K562 (cell line): ENCODE data around the gene ITPR3. TPM values are rescaled to one million over a fixed set of nuclear protein-coding genes. Genes with fewer than 3 reads are reported as not detected.
A peak's percentile ranks its signal among the peaks of the same experiment; 100 is the strongest.

Experiments
- BHLHE40 ChIP-seq: IDR thresholded peaks from 2 replicates; pipeline ENCODE4 v1.6.1; 2011; ENCODE audit warnings: low read length, improper control_type of control experiment
- BMI1 ChIP-seq: fragments of 150-350 bp; IDR thresholded peaks from 2 replicates; pipeline ENCODE4 v1.6.1; 2014; ENCODE audit warnings: low read length
- CREB1 ChIP-seq, 2 experiments: sonication (generic) in 1 of 2; formaldehyde crosslinking in 1 of 2; IDR thresholded peaks; 2 replicates each; pipeline versions ENCODE4 v1.6.1 to v1.8.0; 2012 to 2022; ENCODE audit warnings: inconsistent platforms in 1 of 2, mild to moderate bottlenecking in 1 of 2, missing genetic modification reagents in 1 of 2, moderate library complexity in 1 of 2
- GABPB1 ChIP-seq: sonication (generic); formaldehyde crosslinking; IDR thresholded peaks from 2 replicates; pipeline ENCODE4 v1.8.0; 2022; ENCODE audit warnings: mild to moderate bottlenecking, missing genetic modification reagents
- HDAC6 ChIP-seq: IDR thresholded peaks from 2 replicates; pipeline ENCODE4 v1.6.1; 2012; ENCODE audit warnings: low read depth, mild to moderate bottlenecking, control low read depth, inconsistent platforms, low read length, moderate library complexity
- KDM2B ChIP-seq: fragments of 250-450 bp; sonication (Bioruptor Pico); IDR thresholded peaks from 2 replicates; pipeline ENCODE4 v1.8.0; 2021; ENCODE audit warnings: mild to moderate bottlenecking, moderate library complexity
- MAFK ChIP-seq: IDR thresholded peaks from 2 replicates; pipeline ENCODE4 v1.6.1; 2011; ENCODE audit warnings: low read length, improper control_type of control experiment
- MTF1 ChIP-seq: fragments of 250-450 bp; sonication (Bioruptor Pico); IDR thresholded peaks from 2 replicates; pipeline ENCODE4 v1.9.0; 2021; ENCODE audit warnings: moderate library complexity, mild to moderate bottlenecking, inconsistent platforms, borderline replicate concordance
- NEUROD1 ChIP-seq: fragments of 150-350 bp; IDR thresholded peaks from 2 replicates; pipeline ENCODE4 v1.6.1; 2014; ENCODE audit warnings: borderline replicate concordance, low read length, low read depth; ENCODE audit not compliant: partially characterized antibody
- RFX7 ChIP-seq: fragments of 250-450 bp; sonication (Bioruptor Pico); IDR thresholded peaks from 2 replicates; pipeline ENCODE4 v1.5.1; 2021; ENCODE audit warnings: mild to moderate bottlenecking
- SRSF9 ChIP-seq: fragments of 200-400 bp; formaldehyde crosslinking; IDR thresholded peaks from 2 replicates; pipeline ENCODE4 v1.6.1; 2017; ENCODE audit warnings: low read depth, low read length, borderline replicate concordance
- TGIF2 ChIP-seq: sonication (generic); formaldehyde crosslinking; IDR thresholded peaks from 2 replicates; pipeline ENCODE4 v1.8.1; 2022; ENCODE audit warnings: mild to moderate bottlenecking, missing genetic modification reagents, moderate library complexity
- ZNF133 ChIP-seq: fragments of 250-450 bp; sonication (Bioruptor Pico); IDR thresholded peaks from 2 replicates; pipeline ENCODE4 v1.4.0; 2020; ENCODE audit warnings: mild to moderate bottlenecking
- polyA plus RNA-seq, 8 experiments: library from polyadenylated mRNA; depleted of rRNA in 4 of 8; stranded (reverse) in 5 of 8; unstranded in 3 of 8; fragments of >200 nt; fragmentation: Nextera tagmentation in 2 of 8; fragmentation: Illumina TruSeq in 1 of 8; extraction: Ambion mirVana in 2 of 8; extraction: Trizol in 1 of 8; gene quantifications; 2 replicates each; pipeline versions ENCODE4 v1.2.1 to v1.2.3, GENCODE V29; 2011 to 2014; ENCODE audit warnings: inconsistent platforms in 1 of 8, missing spikeins in 1 of 8
- total RNA-seq, 7 experiments: library from RNA; depleted of rRNA in 6 of 7; stranded (reverse); fragments of >200 nt in 6 of 7; fragmentation: Illumina TruSeq in 2 of 7; extraction: Trizol in 2 of 7; gene quantifications; 2 replicates each; pipeline versions ENCODE4 v1.2.1 to v1.2.3, GENCODE V29; 2011 to 2021; ENCODE audit warnings: low replicate concordance in 1 of 7
- TF ChIP-seq, protein P1 (sequence below): fragments of 450-650 bp; IDR thresholded peaks from 2 replicates; pipeline ENCODE4 v1.6.1; 2016; ENCODE audit warnings: low read depth

Gene ITPR3
- total and polyA plus RNA-seq, 9 of the 15 experiments (the other 6 are each of a cell fraction or from before 2014, with no cell fraction given) = 0.39 to 35.7 (median 13.2) TPM

DNA sequence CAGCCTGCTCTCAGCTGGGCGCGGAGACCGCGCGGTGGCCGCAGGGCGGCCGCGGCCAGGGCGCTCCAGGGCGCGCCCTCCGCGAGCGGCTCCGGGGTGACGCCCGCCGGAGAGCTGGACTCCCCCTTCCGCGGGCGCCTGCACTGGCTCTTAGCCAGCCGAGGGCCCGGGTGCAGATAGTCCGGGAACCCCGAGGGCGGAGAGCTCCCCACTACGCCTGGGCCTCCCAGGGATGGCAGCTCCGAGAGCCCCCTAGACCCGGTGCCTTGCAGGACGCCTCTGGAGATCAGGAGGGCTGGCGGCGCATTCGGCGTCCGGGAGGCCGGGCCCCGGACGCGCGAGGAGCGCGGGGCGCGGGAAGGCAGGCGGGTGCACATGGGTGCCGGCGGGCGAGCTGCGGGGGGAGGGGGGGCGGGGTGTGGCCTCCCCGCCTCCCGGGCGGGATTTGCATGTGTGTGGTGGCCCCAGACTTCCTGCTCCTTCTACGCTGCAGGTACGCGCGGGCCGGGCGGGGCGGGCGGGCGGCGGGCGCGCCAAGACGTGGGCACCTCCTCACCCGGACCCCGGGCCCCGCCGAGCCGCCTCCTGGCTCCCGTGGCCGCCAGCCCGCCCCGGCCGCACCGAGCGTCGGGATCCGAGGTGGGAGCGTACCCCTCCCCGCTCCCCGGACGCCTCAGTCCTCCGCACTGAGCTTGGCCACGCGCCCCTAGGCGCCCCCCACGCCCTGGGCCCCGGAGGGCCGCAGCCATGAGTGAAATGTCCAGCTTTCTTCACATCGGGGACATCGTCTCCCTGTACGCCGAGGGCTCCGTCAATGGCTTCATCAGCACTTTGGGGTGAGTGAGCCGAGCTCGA, at the start of gene ITPR3 (continued):
- TF ChIP-seq NEUROD1 (no peak), TGIF2 (CRISPR knock-in tag) (no peak), KDM2B (CRISPR knock-in tag) (peak; percentile 90), GABPB1 (CRISPR knock-in tag) (no peak), ZNF133 (CRISPR knock-in tag) (no peak), MTF1 (CRISPR knock-in tag) (no peak), SRSF9 (no peak), HDAC6 (peak; percentile 40; the same call in 1 of the 2 replicates), MAFK (no peak), BMI1 (no peak), BHLHE40 (no peak; the same call in 1 of the 2 replicates), RFX7 (CRISPR knock-in tag) (no peak), CREB1 (IDR thresholded peaks at IDR 0.05) (0 out of 2 replicates have a peak, but pooled peaks have one; percentile 9), CREB1 (CRISPR knock-in tag; IDR thresholded peaks at IDR 0.05) (no peak)
- TF ChIP-seq, protein P1, sequence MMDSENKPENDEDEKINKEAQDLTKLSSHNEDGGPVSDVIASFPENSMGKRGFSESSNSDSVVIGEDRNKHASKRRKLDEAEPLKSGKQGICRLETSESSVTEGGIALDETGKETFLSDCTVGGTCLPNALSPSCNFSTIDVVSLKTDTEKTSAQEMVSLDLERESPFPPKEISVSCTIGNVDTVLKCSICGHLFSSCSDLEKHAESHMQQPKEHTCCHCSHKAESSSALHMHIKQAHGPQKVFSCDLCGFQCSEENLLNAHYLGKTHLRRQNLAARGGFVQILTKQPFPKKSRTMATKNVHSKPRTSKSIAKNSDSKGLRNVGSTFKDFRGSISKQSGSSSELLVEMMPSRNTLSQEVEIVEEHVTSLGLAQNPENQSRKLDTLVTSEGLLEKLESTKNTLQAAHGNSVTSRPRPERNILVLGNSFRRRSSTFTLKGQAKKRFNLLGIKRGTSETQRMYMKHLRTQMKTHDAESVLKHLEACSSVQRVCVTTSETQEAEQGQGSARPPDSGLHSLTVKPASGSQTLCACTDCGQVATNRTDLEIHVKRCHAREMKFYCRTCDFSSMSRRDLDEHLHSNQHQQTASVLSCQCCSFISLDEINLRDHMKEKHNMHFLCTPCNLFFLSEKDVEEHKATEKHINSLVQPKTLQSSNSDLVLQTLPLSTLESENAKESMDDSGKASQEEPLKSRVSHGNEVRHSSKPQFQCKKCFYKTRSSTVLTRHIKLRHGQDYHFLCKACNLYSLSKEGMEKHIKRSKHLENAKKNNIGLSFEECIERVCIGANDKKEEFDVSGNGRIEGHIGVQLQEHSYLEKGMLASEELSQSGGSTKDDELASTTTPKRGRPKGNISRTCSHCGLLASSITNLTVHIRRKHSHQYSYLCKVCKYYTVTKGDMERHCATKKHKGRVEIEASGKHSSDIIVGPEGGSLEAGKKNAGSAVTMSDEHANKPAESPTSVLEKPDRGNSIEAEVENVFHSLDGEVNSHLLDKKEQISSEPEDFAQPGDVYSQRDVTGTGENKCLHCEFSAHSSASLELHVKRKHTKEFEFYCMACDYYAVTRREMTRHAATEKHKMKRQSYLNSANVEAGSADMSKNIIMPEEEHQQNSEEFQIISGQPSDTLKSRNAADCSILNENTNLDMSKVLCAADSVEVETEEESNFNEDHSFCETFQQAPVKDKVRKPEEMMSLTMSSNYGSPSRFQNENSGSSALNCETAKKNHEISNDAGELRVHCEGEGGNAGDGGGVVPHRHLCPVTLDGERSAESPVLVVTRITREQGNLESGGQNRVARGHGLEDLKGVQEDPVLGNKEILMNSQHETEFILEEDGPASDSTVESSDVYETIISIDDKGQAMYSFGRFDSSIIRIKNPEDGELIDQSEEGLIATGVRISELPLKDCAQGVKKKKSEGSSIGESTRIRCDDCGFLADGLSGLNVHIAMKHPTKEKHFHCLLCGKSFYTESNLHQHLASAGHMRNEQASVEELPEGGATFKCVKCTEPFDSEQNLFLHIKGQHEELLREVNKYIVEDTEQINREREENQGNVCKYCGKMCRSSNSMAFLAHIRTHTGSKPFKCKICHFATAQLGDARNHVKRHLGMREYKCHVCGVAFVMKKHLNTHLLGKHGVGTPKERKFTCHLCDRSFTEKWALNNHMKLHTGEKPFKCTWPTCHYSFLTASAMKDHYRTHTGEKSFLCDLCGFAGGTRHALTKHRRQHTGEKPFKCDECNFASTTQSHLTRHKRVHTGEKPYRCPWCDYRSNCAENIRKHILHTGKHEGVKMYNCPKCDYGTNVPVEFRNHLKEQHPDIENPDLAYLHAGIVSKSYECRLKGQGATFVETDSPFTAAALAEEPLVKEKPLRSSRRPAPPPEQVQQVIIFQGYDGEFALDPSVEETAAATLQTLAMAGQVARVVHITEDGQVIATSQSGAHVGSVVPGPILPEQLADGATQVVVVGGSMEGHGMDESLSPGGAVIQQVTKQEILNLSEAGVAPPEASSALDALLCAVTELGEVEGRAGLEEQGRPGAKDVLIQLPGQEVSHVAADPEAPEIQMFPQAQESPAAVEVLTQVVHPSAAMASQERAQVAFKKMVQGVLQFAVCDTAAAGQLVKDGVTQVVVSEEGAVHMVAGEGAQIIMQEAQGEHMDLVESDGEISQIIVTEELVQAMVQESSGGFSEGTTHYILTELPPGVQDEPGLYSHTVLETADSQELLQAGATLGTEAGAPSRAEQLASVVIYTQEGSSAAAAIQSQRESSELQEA = no peak
